Bronchial epithelial cell (primary cell): ENCODE results near the gene CRYBA1. TPM values are rescaled to one million over a fixed set of nuclear protein-coding genes. Genes with fewer than 3 reads are reported as not detected.

Experiments used
- DNase-seq: peaks from one replicate; pipeline ENCODE4 v3.0.0-alpha.2; 2010; ENCODE audit warnings: low read depth
- FAIRE-seq: peaks from 2 replicates; lab custom pipeline; 2011; peaks lifted over from hg19 to GRCh38; lab: Jason Lieb, UNC
- H3K27me3 ChIP-seq: 2 replicates; pipeline ENCODE4 v1.5.1; 2011; ENCODE audit warnings: low read length; ENCODE audit not compliant: control insufficient read depth, insufficient read depth
- H3K36me3 ChIP-seq: 2 replicates; pipeline ENCODE4 v1.5.1; 2011; ENCODE audit warnings: low read length; ENCODE audit not compliant: control insufficient read depth, insufficient read depth
- H3K4me3 ChIP-seq: 2 replicates; pipeline ENCODE4 v1.5.1; 2011; ENCODE audit warnings: mild to moderate bottlenecking, low read depth, low read length, control low read depth
- total RNA-seq: library from RNA; depleted of rRNA; stranded (reverse); fragments of >200 nt; gene quantifications from 2 replicates; pipeline ENCODE4 v1.2.1, GENCODE V29; 2014
- TF ChIP-seq, protein P1 (sequence below): IDR thresholded peaks from 2 replicates; pipeline ENCODE4 v1.5.1; 2011; ENCODE audit warnings: mild to moderate bottlenecking, moderate library complexity, low read length, control low read depth, inconsistent platforms; ENCODE audit not compliant: insufficient read depth, severe bottlenecking

The CRYBA1 gene
- total RNA-seq, 1 donor from 2014 or later, result not detected

DNA sequence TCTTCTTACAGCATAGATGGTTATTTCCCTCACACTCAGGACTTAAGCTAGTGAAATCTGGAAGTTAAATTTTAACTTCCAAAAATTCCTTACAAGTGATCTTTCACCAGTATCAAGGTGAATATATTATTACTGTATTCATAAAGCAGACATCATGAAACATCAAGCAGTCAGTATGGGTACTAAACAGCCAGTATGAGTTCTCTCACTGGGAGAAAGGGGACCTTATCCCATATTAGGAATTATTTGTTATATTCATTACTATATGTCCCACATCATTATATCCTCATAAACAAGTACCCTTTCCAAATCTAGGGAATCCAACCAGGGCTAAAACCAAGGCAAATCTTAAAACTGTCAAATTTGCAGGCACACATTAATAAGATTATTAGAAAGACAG lies 32.0 kb downstream of the CRYBA1 start:
- TF ChIP-seq, protein P1, sequence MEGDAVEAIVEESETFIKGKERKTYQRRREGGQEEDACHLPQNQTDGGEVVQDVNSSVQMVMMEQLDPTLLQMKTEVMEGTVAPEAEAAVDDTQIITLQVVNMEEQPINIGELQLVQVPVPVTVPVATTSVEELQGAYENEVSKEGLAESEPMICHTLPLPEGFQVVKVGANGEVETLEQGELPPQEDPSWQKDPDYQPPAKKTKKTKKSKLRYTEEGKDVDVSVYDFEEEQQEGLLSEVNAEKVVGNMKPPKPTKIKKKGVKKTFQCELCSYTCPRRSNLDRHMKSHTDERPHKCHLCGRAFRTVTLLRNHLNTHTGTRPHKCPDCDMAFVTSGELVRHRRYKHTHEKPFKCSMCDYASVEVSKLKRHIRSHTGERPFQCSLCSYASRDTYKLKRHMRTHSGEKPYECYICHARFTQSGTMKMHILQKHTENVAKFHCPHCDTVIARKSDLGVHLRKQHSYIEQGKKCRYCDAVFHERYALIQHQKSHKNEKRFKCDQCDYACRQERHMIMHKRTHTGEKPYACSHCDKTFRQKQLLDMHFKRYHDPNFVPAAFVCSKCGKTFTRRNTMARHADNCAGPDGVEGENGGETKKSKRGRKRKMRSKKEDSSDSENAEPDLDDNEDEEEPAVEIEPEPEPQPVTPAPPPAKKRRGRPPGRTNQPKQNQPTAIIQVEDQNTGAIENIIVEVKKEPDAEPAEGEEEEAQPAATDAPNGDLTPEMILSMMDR, result no peak
- FAIRE-seq (no peak), DNase-seq (no peak)
- peaks cover 15% of the 10 kb centered on the region for H3K36me3 ChIP-seq
- H3K27me3 ChIP-seq, result no peaks in the 10 kb centered on the region
- H3K4me3 ChIP-seq, result no peak overlapping the region

DNA sequence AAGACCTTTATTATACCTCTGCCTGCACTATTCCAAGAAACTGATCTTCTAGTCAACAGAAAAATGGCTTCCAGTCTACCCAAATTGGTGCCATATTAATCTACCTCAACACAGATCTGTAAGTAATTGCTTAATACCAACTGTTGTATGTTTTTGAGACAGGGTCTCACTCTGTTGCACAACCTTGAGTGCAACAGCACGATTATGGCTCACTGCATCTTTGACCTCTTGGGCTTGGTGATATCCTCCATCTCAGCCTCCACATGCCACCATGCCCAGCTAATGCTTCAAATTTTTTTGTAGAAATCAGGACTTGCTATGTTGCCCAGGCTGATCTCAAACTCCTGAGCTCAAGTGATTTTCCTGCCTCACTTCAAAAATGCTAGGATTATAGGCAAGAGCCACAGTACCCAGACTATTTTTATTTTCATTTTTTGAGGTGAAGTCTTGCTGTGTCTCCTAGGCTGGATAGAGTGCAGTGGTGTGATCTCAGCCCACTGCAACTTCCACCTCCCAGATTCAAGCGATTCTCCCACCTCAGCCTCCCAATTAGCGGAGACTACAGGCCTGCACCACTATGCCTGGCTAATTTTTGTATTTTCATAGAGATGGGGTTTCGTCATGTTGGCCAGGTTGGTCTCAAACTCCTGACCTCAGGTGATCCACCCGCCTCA lies 32.9 kb downstream of the CRYBA1 start:
- FAIRE-seq (no peak), DNase-seq (no peak)
- Histone ChIP-seq H3K36me3 (peaks cover 19% of the 10 kb centered on the region), H3K27me3 (no peaks in the 10 kb centered on the region), H3K4me3 (no peak overlapping the region)
- TF ChIP-seq, protein P1, result no peak

DNA sequence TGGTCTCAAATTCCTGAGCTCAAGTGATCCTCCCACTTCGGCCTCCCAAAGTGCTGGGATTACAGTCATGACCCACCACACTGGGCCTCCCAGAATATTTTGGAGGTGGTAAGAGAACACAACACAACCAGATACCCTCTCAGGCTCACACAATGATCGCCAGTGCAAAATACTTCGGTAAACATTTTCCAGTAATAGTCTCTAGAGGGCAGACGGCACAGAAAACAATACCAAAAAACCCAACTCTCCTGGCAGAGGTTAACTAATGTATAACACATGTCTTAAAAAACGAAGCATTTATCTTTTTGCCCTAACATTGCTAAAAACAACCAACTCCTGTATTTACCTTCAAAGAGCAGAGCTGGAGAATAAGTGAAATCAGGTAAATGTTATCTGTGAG lies 36.8 kb downstream of the CRYBA1 start:
- TF ChIP-seq, protein P1, result no peak
- FAIRE-seq (no peak), DNase-seq (no peak)
- Histone ChIP-seq H3K36me3 (peaks cover 18% of the 10 kb centered on the region), H3K27me3 (no peaks in the 10 kb centered on the region), H3K4me3 (no peak overlapping the region)

DNA sequence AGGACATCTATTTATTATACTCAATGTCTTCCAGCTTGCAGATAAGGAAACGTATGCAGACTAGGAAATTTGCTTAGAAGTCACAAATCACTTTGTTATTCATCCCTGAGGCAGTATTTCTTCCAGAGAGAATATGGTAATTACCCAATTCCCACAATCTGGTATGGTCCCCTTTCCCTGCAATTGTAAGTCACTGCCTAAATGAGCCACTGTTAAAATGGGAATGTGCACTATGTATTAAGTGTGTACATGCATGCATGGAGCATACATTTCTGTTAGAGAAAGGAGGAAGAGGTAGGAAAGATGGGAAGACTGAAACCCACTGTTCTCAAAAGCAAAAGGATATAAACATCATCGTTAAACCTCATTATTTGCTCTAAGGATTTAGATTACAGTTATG lies 37.3 kb downstream of the CRYBA1 start:
- FAIRE-seq (no peak), DNase-seq (no peak)
- H3K36me3 ChIP-seq, result peaks cover 18% of the 10 kb centered on the region
- TF ChIP-seq, protein P1, result no peak
- no peak overlapping the region for H3K4me3 ChIP-seq
- H3K27me3 ChIP-seq, result no peaks in the 10 kb centered on the region

DNA sequence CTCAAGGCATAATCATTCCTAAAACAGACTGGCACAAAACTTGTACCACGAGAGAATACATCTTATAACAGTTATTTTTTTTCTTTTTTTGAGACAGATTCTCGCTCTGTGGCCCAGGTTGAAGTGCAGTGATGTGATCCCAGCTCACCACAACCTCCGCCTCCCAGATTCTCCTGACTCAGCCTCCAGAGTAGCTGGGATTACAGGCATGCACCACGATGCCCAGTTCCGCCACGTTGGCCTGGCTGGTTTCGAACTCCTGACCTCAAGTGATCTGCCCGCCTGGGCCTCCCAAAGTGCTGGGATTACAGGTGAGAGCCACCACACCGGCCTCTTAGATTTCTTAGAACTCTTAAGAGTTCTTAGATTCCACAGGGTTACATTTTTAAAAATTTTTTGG lies 43.2 kb downstream of the CRYBA1 start:
- no peak overlapping the region for H3K4me3 ChIP-seq
- H3K27me3 ChIP-seq, result no peaks in the 10 kb centered on the region
- DNase-seq, result no peak
- H3K36me3 ChIP-seq, result peaks cover 8% of the 10 kb centered on the region
- FAIRE-seq, result no peak
- TF ChIP-seq, protein P1, result no peak
